Neural progenitor cell (in vitro differentiated cells): ENCODE measurements around the gene TCF7L2. TPM values are rescaled to one million over a fixed set of nuclear protein-coding genes. Genes with fewer than 3 reads are reported as not detected.

Experiments used
- DNase-seq: peaks from one replicate; pipeline ENCODE4 v3.0.0-alpha.2; 2016; ENCODE audit warnings: low spot score
- H2AFZ ChIP-seq: fragments of 200-600 bp; sonication (generic); replicated peaks from 2 replicates; pipeline ENCODE4 v1.6.1; 2016; ENCODE audit warnings: antibody characterized with exemption
- H3F3A ChIP-seq: fragments of 200-600 bp; sonication (generic); 2 replicates; pipeline ENCODE4 v1.6.1; 2016; ENCODE audit warnings: antibody characterized with exemption, low read depth
- H3K27ac ChIP-seq: fragments of 200-600 bp; sonication (generic); 2 replicates; pipeline ENCODE4 v1.5.1; 2016; ENCODE audit warnings: mild to moderate bottlenecking
- H3K27me3 ChIP-seq: fragments of 200-600 bp; sonication (generic); 2 replicates; pipeline ENCODE4 v1.6.1; 2016; ENCODE audit warnings: mild to moderate bottlenecking, moderate library complexity
- H3K36me3 ChIP-seq: fragments of 200-600 bp; sonication (generic); 2 replicates; pipeline ENCODE4 v1.5.1; 2016
- H3K4me1 ChIP-seq: fragments of 200-600 bp; sonication (generic); 2 replicates; pipeline ENCODE4 v1.6.1; 2016; ENCODE audit warnings: mixed run types
- H3K4me2 ChIP-seq: fragments of 200-600 bp; sonication (generic); 2 replicates; pipeline ENCODE4 v1.6.1; 2016
- H3K4me3 ChIP-seq: fragments of 200-600 bp; sonication (generic); 2 replicates; pipeline ENCODE4 v1.5.1; 2016
- H3K79me2 ChIP-seq: fragments of 200-600 bp; sonication (generic); 2 replicates; pipeline ENCODE4 v1.6.1; 2016; ENCODE audit warnings: low read depth
- H3K9ac ChIP-seq: fragments of 200-600 bp; sonication (generic); 2 replicates; pipeline ENCODE4 v1.6.1; 2016
- H3K9me3 ChIP-seq: fragments of 200-600 bp; sonication (generic); 2 replicates; pipeline ENCODE4 v1.5.1; 2016; ENCODE audit warnings: low read depth
- H4K20me1 ChIP-seq: fragments of 200-600 bp; sonication (generic); 2 replicates; pipeline ENCODE4 v1.6.1; 2016; ENCODE audit warnings: low read depth
- H3K27ac Mint-ChIP-seq: 3 replicates; pipeline ENCODE4 v1.8.0; 2021; ENCODE audit warnings: mixed read lengths
- H3K27me3 Mint-ChIP-seq: 2 replicates; pipeline ENCODE4 v1.8.0; 2022; ENCODE audit warnings: low read depth, mild to moderate bottlenecking, inconsistent platforms, moderate library complexity, mixed read lengths; ENCODE audit not compliant: insufficient read depth
- H3K36me3 Mint-ChIP-seq: 3 replicates; pipeline ENCODE4 v1.8.0; 2021; ENCODE audit warnings: mixed read lengths
- H3K4me1 Mint-ChIP-seq: 3 replicates; pipeline ENCODE4 v1.8.0; 2021; ENCODE audit warnings: mixed read lengths
- H3K4me3 Mint-ChIP-seq: 3 replicates; pipeline ENCODE4 v1.8.0; 2021; ENCODE audit warnings: mild to moderate bottlenecking, moderate library complexity, mixed read lengths
- H3K9me3 Mint-ChIP-seq: 3 replicates; pipeline ENCODE4 v1.8.0; 2020; ENCODE audit warnings: mixed read lengths
- CTCF ChIP-seq: fragments of 200-600 bp; sonication (generic); IDR thresholded peaks from 2 replicates; pipeline ENCODE4 v1.5.1; 2017; ENCODE audit warnings: antibody characterized with exemption, mild to moderate bottlenecking
- EZH2 ChIP-seq: fragments of 200-600 bp; sonication (generic); IDR thresholded peaks from 2 replicates; pipeline ENCODE4 v1.6.1; 2017; ENCODE audit warnings: antibody characterized with exemption, mild to moderate bottlenecking, moderate library complexity
- EZH2phosphoT487 ChIP-seq: fragments of 200-600 bp; sonication (generic); IDR thresholded peaks from 2 replicates; pipeline ENCODE4 v1.6.1; 2017; ENCODE audit warnings: antibody characterized with exemption
- total RNA-seq: library from RNA; depleted of rRNA; stranded (reverse); fragments of >200 nt; gene quantifications from 2 replicates; pipeline ENCODE4 v1.2.3, GENCODE V29; 2015; ENCODE audit warnings: low replicate concordance

TCF7L2 gene
- total RNA-seq, 1 donor from 2014 or later, result 12.3 TPM

GRCh38 chr10:112991888-112992491 lies 41.9 kb downstream of the TCF7L2 start:
- Histone ChIP-seq H3K27ac (no peak overlapping the region), H4K20me1 (peaks cover 61% of the 10 kb centered on the region), H3K9ac (no peak overlapping the region), H3K27me3 (no peaks in the 10 kb centered on the region), H3K4me1 (peaks cover 13% of the 10 kb centered on the region), H2AFZ (no peak overlapping the region), H3F3A (no peaks in the 10 kb centered on the region), H3K9me3 (no peaks in the 10 kb centered on the region), H3K79me2 (peaks cover 100% of the 10 kb centered on the region), H3K4me3 (no peak overlapping the region), H3K36me3 (no peaks in the 10 kb centered on the region), H3K4me2 (no peak overlapping the region)
- Mint-ChIP-seq H3K9me3 (no peaks in the 10 kb centered on the region), H3K27ac (no peak overlapping the region), H3K4me1 (peaks cover 21% of the 10 kb centered on the region), H3K27me3 (no peaks in the 10 kb centered on the region), H3K4me3 (no peak overlapping the region), H3K36me3 (peaks cover 25% of the 10 kb centered on the region)
- no peak for TF ChIP-seq EZH2
- TF ChIP-seq CTCF, result no peak
- TF ChIP-seq EZH2phosphoT487, result no peak
- DNase-seq, result no peak

GRCh38 chr10:112996462-112996861 lies 46.4 kb downstream of the TCF7L2 start:
- H3K4me3 Mint-ChIP-seq, result no peak overlapping the region
- no peaks in the 10 kb centered on the region for H3K9me3 ChIP-seq
- H3K36me3 Mint-ChIP-seq, result peaks cover 30% of the 10 kb centered on the region
- DNase-seq, result no peak
- H3K4me1 Mint-ChIP-seq, result peaks cover 23% of the 10 kb centered on the region
- no peaks in the 10 kb centered on the region for H3K9me3 Mint-ChIP-seq
- no peak overlapping the region for H3K27ac Mint-ChIP-seq
- H3F3A ChIP-seq, result peaks cover 11% of the 10 kb centered on the region
- no peak overlapping the region for H3K27ac ChIP-seq
- no peaks in the 10 kb centered on the region for H3K27me3 Mint-ChIP-seq
- H3K79me2 ChIP-seq, result peaks cover 100% of the 10 kb centered on the region
- H4K20me1 ChIP-seq, result peaks cover 63% of the 10 kb centered on the region
- TF ChIP-seq EZH2, result no peak
- no peak for TF ChIP-seq CTCF
- TF ChIP-seq EZH2phosphoT487, result no peak
- H3K4me3 ChIP-seq, result no peak overlapping the region
- H3K4me2 ChIP-seq, result no peak overlapping the region
- H3K4me1 ChIP-seq, result peaks cover 27% of the 10 kb centered on the region
- no peak overlapping the region for H2AFZ ChIP-seq
- H3K27me3 ChIP-seq, result no peaks in the 10 kb centered on the region
- no peaks in the 10 kb centered on the region for H3K36me3 ChIP-seq
- no peak overlapping the region for H3K9ac ChIP-seq

- no peak for DNase-seq
- H3K4me1 ChIP-seq, result peaks cover 34% of the 10 kb centered on the region
- peaks cover 100% of the 10 kb centered on the region for H3K79me2 ChIP-seq
- peaks cover 3% of the 10 kb centered on the region for H3K27me3 Mint-ChIP-seq
- H3K36me3 ChIP-seq, result no peaks in the 10 kb centered on the region
- TF ChIP-seq EZH2 (no peak), CTCF (no peak)
- no peak overlapping the region for H3K9ac ChIP-seq
- no peak overlapping the region for H3K27ac Mint-ChIP-seq
- no peak overlapping the region for H3K4me3 ChIP-seq
- no peak overlapping the region for H3K4me3 Mint-ChIP-seq
- H3K4me1 Mint-ChIP-seq, result peaks cover 34% of the 10 kb centered on the region
- peaks cover 83% of the 10 kb centered on the region for H4K20me1 ChIP-seq
- H3K9me3 ChIP-seq, result no peaks in the 10 kb centered on the region
- no peak overlapping the region for H3K27ac ChIP-seq
- H3F3A ChIP-seq, result peaks cover 11% of the 10 kb centered on the region
- no peak overlapping the region for H2AFZ ChIP-seq
- H3K27me3 ChIP-seq, result no peaks in the 10 kb centered on the region
- peaks cover 33% of the 10 kb centered on the region for H3K36me3 Mint-ChIP-seq
- no peaks in the 10 kb centered on the region for H3K9me3 Mint-ChIP-seq
- no peak overlapping the region for H3K4me2 ChIP-seq
These were observed 49.1 kb downstream of the TCF7L2 start for GRCh38 chr10:112999102-112999501.
